ENCODE results near the gene TINCR.
"Not testable (repeated sequence)": the region's sequence is repeated elsewhere in the genome, so short reads cannot be mapped to it uniquely, and the experiment has no call there.

TINCR gene

DNA sequence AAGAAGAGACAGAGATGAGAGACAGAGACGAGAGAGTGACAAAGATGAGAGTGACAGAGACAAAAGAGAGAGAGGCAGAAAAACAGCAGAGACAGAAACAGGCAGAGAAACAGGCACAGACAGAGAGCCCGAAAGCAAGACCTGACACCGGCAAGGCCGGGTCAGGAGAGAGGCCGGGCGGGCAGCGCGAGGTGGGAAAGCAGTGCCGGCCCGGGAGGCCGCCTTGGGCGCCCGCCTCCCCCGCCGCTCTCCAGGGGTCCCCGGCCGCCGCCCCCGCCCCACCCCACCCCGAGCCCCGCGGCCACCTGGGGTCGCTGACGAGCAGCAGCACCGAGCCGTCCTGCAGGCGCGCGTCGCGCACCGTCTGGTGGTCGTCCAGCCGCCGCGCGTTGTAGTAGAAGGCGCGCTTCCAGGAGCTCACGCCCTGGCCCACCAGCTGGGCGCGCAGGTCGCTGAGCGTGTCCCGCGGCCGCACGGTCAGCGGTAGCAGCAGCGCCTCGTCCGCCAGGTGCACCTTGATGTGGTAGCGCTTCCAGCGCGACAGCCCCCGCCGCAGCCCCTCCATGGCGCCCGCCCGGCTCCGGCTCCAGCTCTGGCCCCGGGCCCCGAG lies at the start of gene TINCR:
TSS of gene TINCR (minus strand) at position 594 of the 610 bp plus-strand sequence.
- no peak for DNase-seq

DNA sequence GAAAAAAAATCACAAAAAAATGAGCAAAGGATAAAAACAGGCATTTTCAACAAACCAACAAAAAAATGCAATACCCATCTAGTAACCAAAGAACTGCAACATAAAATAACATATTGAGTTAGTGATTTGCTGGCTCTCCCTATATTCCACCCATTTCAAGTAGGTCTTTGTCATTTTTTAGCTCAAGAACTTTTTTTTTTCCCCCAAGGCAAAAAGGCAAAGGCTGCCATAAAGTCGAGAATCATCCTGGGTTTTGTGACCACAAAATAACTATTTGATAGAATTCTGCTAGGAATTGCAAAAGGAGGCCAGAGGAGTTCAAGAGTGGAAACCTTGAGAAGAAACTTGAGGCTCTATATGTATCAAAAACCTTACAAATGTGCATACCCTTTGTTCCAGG lies 49.3 kb upstream of the TINCR start:
- DNase-seq, result no peak

DNA sequence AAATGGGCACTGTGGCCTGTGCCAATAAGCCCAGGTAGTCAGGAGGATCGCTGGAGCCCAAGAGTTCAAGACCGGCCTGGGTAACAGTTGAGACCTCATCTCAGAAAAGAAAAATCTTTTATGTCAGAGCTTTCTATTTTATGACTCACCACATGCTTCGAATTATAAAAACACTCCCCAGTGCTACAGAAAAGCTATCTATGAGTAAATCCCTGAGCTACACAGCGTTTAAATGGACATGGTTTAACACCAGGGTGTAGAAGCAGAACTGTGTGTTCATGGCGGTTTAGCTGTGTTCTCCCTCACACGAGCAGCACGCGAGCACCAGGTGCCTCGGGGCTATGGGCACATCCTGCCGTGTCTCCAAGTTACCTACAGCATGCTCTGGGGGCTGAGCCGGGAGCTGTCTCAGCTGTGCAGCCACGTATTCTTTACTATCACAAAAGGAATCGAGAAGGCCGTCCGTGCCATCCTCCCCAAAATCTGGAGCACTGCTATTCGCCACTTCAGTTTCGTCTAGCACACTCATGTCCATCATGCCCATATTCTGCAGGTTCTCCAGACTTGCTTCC lies 48.1 kb upstream of the TINCR start:
- DNase-seq, result no peak

DNA sequence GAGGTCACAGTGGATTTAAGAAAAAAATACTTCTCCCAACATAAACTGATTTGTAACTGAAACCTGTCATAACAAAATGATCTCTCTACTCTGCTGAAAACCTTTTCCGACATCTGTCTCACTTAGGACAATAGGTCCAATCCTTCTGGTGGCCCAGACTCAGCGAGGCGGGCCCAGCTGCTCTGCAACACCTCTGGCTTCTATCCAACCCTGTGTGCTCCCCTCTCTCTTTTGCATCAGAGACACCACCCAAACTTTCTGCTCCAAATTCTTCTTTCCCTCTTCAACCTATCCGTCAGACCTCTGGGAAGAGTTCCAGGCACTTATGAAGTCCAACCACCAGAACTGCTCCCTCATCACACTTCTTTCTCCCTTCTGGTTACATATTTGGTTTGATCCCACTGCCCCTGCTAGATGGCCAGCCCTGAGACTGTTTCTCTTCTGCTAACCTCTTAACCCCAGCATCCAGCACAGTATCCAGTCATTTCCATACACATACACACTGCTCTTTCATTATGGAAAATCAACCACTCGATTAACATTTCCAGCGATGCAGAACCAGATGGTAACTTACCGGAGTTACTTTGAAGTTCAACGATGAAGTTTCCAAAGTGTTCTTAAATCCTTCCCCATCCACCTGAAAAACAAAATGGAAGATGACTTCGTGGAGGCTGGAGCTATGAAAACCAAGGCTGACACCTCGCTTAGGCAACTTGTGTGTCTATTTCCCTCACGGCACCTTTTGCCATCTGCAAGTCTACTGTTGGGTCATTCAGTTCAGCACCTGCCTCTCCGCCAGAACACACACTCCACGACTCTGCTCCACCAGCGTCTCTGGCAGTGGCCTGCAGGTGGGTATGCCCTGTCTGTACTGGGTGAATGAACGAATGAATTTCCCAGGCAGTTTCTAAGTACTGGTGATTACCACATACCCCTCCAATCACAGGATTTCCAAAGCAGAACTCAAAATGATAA lies 45.4 kb upstream of the TINCR start:
- no peak for DNase-seq

DNA sequence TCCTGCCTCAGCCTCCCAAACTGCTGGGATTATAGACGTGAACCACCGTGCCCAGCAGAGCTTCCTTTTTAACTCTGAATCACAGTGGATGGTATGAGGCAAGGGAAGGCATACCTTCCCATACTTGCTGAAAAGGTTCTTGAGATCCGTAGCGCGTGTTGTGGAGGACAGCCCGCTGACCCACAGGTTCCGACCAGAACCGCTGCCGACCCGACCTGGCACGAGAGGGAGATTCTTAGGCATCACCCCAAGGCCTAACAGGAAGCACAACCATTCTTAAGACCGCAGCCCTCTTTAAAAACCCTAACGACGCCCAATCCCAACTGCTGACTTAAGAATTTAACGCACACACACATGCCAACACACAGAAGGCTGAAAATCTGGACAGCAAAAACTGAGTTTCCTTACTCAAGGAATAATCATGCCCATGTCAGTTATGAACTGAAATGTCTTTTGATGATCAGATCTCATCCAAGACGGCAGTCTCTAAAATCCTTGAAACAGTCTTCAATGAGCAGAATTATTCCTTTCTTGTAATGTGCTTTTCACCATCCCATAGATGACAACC lies 42.2 kb upstream of the TINCR start:
- no peak for DNase-seq

DNA sequence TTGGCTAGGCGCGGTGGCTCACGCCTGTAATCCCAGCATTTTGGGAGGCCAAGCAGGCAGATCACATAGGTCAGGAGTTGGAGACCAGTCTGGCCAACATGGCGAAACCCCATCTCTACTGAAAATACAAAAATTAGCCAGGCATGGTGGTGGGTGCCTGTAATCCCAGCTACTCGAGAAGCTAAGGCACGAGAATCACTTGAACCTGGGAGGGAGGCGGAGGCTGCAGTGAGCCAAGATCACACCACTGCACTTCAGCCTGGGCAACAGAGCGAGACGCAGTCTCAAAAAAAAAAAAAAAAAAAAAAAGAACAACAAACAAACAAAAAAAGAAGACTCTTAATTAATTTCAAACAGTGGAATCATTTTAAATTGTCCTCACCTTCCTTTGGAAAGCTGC lies 41.0 kb upstream of the TINCR start:
- DNase-seq, result not testable (repeated sequence)

DNA sequence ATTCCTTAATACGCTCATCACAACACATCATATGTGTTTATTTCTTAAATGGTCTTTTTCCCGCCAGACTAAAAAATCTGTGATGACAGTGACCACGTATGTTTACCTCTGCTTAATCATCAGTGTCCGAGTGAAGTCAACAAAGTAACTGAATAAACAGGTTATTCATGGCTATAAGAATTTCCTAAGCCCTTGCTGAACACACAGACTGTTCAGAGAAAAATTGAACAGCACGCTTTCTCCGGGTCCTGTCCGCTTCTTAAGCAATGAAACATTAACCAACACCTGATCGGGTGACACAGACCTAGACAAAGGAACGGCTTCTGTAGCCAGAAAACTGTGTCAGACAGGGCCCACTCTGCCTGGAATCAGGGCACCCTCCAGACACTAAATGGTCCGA lies 40.5 kb upstream of the TINCR start:
- DNase-seq, result no peak

DNA sequence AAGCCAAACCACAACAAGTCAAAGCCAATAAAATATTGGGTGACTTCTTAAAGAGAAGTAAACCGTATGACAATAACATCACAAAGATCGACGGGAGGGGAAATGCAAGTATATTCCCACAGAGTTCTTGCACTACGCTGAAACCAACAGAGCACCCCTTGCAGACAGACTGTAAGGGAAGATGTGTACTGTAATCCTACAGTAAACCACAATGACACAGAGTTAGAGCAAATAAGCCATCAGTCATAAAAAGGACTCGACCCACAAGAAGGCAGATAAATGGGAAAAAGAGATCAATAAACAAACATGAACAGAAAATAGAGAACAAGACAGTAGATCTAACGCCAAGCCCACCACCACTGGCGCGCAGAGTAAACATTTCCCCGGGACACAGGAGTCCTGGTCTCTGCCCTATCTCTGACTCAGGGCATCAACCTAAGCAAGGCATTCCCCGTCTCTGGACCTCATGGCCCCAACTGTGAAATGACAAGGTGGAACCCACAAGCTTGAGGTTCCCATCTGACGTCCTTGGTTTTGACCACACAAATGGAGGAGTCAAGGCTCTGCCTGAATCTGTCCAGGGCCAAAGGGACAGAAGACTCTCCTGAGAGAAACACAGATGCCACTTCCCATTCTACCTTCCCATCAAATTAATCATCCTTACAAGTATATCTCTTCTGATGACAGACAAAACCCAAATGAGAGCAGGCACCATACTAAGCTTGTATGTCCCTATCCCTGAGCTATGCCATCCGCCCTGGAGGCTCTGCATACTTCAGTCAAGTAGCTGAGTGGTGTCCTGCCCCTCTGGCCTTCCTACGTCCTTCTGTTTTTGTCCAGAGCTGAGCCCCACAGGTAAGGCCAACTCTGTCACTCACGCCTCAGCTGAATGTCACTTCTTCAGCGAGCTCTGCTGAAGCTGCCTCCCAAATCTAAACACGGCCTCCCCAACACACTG lies 39.8 kb upstream of the TINCR start:
- no peak for DNase-seq

DNA sequence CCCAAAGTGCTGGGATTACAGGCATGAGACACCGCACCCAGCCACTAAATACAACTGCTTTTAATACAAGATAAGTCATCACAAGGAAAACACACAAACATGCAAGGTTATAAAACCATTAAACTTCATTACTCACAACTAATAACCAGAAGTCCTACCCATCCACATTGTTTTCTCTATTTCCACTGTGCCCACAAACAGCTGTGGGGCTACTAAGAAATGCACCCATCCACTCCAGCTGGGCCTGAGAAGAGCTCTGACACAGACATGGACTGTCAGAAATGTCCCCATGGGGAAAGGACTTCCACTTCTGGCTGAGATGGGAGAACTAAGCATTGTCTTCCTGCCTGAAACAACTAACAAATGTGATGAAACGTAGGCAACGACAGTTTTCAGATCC lies 37.6 kb upstream of the TINCR start:
- DNase-seq, result no peak

DNA sequence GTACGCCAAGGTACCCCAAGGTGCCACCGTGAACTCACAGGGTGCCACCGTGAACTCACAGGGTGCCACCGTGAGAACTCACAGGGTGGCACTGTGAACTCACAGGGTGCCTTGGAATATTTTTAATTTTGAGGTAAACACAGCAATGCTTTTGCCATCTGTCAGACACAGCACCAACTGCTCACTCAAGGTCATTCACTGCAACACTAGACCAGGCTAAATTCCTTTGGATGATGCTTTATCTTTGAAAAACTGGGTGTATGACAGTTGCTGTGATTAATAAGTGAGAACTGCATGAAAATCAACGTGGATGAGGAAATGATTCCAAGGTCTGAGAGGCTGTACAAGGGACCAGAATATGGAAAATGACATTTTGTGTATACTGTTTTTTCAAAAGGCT lies 35.9 kb upstream of the TINCR start:
- no peak for DNase-seq

DNA sequence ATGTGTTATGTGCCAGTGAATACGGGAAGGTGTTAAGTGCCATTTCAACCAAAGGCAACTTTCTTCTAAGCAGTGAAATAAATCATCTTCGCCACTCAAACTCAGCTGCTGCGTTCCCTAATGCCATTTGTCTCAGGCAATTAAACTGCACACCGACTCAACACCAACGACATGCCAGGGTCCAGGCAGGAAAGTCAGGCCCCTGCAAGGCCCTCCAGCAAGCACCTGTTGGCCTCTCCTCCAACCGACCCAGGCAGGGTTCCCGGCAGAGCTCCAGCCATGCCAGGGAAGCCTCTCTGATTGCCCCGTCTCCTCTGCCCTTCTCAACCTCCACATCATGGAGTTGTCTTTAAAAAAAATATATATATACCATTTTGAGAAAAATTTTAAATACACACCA lies 33.0 kb upstream of the TINCR start:
- DNase-seq, result no peak

DNA sequence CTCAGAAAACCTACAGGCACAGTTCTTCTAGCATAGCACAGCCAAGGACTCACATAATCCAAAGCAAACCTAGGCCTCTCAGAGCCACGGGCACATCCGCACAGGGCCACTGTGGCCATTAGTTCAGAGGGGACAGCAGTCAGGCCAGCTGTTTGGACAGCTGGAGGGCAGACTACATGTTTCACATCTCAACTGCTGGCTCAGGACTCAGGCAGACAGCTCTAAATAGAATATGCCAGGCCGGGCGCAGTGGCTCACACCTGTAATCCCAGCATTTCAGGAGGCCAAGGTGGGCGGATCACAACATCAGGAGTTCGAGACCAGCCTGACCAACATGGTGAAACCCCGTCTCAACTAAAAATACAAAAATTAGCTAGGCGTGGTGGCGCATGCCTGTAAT lies 28.0 kb upstream of the TINCR start:
- DNase-seq, result no peak

DNA sequence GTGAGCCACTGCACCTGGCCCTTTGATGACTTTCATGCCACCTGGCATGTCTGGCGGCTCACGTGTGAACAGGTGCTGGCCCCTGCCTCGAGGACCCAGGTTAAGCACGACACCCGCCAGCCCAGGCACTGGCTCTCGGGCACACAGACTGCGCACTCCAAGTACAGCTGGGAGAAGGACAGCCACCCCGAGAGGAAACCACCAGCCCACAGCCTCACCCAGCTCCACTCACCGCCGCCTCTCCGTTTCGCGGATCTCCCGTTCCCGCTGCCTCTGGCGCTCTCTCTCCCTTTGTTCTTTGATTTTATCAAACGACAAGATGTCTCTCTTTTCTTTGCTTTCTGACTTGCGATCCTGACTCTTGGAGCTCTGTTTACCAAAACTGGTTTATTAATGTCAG lies 27.4 kb upstream of the TINCR start:
- DNase-seq, result no peak

DNA sequence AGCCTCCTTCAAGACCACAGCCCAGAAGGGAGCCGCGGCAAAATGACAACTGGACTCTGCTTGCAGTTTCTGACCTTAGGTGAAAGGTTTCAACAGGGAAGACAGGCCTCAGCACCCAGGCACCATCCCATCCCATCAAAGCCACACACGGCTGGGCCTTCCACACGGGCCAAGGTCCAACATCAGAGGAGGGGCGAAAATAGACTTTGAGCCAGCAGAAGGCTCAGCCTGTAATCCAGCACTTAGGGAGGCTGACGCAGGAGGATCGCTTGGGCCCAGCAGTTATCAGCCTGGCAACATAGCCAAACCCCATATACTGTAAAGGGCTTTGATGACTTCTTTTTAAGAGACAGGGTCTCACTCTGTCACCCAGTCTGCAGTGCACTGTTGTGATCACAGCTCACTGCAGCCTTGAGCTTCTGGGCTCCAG lies 26.8 kb upstream of the TINCR start:
- no peak for DNase-seq

DNA sequence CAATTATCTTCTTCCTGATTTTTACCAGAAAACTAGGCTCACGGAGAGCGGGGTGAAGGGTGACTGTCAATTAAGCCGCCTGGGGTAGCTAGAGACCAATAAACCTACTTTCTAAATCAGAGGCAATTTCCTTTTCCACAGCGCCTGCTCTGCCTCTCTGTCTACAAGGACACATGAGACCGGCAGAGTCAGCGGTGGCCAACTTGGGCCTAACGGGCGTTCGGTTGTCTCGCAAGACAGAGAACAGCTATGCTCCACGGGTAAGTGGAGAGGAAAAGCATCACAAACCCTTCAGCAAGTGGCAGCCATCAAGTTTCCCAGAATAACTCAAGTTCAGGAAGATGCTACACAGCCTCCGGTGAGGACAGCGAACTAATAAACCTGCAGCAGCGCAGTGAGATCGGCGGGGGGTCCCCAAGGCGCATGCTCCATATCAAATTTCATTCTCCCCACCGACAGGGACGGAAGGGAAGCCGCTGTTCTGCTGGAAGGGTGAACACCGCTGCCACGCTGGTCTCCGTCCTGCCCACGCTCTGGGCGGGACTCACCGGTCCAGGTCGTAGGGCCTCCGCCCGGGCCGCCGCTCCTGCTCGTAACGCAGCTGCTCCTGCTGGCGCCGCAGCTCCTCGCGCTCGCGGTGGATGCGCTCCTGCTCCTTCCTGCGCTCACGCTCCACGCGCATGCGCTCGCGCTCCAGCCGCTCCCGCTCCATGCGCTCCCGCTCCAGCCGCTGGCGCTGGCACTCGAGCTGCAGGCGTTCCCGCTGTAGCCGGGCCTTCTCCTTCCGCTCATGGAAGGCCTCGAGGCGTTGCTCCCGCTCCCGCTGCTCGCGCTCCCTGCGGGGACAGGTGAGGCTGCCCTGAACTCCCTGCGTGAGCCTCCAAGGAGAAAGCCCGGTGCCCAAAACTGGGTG lies 25.8 kb upstream of the TINCR start:
- DNase-seq, result no peak

DNA sequence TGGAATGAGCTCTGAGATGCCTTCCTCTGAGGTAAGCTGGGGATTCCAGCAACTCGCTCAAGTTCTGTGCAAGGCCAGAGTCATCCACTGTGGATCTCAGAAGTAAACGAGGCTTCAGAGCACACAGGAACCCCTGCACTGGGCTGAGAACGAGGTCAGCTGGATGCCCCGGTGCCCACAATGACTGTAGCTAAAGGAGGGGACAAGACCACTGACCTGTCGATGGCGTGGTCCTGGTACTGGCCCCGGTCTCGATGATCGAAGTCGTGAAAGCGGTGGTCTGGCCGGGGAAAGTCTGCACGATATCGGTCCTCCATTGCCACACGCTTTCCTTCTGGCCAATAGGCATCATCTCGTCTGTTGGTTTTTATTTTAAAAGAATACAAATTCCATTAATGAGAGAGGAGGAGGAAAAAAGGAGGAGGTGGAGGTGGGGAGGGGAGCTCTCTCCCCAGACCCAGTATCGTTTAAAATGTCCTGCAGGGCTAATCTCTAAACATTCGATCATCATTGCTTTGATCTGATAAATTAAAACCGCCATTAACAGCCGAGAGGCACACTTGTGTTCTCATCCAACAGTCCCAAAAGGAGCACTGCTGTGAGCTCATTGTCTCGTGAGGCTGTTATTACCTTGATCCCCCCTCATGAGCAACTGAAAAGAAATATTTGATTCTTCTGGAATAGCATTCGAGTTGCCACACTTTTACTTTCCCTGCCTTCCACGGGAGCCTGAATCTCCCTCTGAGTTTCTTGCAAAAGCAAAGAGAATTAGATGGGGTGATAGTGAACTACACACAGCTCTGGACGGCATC lies 25.0 kb upstream of the TINCR start:
- no peak for DNase-seq

DNA sequence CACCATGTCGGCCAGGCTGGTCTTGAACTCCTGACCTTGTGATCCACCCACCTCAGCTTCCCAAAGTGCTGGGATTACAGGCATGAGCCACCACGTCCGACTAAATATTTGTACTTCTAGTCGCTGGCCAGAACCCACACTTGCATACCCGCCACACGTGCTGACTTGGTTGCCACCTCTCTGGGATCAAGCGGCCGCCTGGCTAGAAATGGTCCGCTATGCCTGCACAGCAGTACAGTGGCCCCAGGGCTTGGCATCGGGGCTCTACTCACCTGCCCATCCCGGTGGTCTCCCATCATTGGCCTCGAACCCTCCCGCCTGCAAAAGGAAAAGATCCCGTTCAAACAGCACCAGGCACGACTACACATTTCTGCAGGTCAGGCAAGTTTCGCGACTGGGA lies 23.7 kb upstream of the TINCR start:
- DNase-seq, result no peak

DNA sequence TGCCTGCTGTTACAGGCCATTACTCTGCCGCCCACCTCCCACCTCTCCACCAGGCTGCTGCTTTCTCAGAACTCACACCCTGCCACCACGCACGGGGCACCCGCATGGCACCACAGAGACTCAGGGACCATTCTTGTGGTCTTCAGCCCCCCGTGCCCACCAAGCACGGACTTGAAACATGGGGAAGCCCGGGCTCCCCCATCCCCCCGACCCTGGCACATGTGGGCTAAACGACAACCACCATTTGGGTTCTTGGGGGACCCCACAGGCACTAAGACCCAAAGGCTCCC lies 23.1 kb upstream of the TINCR start:
- no peak for DNase-seq

DNA sequence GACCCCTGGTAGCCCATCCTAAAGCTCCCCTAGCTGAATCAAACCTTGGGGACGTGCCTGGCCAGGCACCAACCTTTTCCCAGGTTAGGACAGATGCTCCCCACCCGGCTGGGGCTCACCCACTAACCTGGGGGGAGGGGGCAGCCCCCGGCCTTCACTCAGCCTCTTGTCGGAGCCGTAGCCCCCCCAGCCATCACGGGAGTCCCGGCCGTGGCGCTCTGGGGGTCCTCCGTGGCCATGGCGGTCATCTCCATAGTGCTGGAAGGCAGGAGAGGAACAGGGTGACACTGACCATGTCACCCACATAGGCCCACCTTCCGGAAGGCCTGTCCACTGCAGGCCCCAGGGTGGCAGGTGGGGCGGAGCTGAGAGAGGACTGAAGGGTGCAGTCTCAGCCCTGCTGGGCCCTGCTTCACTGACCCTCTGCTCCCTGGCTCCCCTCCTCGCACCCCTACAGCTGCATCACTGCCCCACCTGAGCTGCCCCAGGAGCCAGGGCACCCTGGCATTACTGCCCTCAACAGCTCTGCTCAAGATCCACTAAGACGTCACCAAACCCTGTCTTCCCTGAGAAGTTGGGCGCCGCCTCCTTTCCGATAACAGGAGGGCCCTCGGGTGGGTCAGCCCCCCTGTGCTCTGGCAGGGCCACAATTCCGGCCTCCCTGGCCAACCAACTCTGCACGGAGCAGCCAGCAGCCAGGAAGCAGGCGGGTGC lies 22.6 kb upstream of the TINCR start:
- no peak for DNase-seq

Measured in CD4-positive, alpha-beta T cell treated with Interferon gamma for 1 hour (primary cell).